HG03439 (cell line): ENCODE results near the gene NOBOX.
A peak's percentile ranks its signal among the peaks of the same experiment; 100 is the strongest.
"Not testable (repeated sequence)": the region's sequence is repeated elsewhere in the genome, so short reads cannot be mapped to it uniquely, and the experiment has no call there.

Source experiments
- ATAC-seq: cut with Tn5 transposase; IDR thresholded peaks from one replicate; pipeline ENCODE4 v1.9.1; 2021; ENCODE audit warnings: mild to moderate bottlenecking, moderate library complexity; ENCODE audit not compliant: unreplicated experiment

NOBOX gene

GRCh38 chr7:144397086-144397485 is 6.4 kb downstream of the NOBOX start:
- ATAC-seq, result no peak

- peak; percentile 81 for ATAC-seq
These were observed 11.7 kb downstream of the NOBOX start for GRCh38 chr7:144391823-144392255.

- ATAC-seq, result no peak
These were observed 12.5 kb downstream of the NOBOX start for GRCh38 chr7:144391014-144391413.

GRCh38 chr7:144390481-144390880 is 13.0 kb downstream of the NOBOX start:
- ATAC-seq, result no peak

DNA sequence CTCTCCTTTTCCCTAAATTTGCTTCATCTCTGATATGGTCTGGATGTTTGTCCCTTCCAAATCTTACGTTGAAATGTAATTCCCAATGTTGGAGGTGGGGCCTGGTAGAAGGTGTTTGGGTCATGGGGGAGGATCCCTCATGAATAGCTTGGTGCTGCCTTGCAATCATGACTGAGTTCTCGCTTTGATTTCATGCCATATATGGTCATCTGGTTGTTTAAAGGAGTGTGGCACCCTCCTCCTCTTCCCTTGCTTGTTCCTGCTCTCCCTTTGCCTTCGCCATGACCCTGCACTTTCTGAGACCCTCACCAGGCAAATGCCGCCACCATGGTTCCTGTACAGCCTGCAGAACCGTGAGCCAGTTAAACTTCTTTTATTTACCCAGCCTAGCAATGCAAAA is 14.5 kb downstream of the NOBOX start:
- ATAC-seq, result no peak

GRCh38 chr7:144386741-144387140 is 16.8 kb downstream of the NOBOX start:
- ATAC-seq, result no peak

DNA sequence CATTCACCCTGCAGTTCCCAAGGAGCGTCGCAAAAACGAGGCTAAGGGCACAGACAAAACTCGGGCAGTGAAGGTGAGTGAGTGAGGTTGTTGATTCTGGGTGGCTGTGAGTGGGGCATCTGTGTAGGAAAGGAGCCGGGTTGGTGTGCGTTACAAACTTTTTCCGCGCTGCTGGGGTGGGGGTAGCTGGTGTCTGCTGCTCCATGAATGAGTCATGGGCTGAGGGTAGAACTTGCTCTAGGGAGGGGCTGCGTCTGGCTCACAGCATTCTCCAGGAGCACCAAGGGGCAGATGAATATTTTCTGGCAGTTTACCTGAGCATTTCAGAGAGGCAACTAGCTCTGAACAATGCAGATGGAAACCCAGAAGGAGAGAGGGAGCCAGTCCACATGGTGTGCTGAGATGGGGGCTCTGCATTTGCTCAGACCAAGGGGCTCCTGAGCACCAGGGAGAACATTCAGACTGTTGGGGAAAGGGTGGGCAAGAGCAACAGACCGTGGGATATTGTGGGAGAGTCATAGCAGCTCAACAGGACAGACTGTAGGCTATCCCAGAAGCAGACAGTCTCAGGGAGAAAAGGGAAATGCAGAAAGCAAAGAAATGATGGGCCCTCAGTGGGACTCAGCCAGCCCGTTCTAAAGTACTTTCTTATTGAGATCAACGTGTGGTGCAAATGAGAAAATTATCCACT is 18.8 kb downstream of the NOBOX start:
- ATAC-seq, result no peak

GRCh38 chr7:144384071-144384470 is 19.4 kb downstream of the NOBOX start:
- ATAC-seq, result peak; percentile 77

DNA sequence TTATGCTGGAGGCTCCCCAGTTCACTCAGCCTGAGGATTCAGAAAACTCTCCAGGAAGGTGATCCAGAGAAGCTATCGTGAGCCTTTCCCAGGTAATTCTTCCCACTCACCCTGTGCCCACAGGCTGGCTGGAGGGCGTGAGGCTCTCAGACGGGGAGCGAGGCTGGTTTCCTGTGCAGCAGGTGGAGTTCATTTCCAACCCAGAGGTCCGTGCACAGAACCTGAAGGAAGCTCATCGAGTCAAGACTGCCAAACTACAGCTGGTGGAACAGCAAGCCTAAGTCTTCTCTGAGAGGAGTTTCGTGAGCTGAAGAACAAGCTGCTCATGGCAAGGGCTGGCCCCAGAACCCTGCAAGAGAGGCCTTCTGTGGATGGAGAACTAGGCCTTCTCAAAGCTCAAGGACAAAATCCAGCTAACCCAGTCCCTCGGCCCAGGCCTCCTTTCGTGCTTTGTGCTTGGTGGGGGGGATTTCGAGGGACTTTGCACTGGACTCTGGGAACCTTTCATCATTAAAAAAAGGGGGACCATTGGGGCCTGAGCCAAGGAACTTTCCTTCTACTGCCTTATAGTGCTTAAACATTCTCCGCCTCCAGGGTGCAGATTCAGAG is 23.6 kb downstream of the NOBOX start:
- ATAC-seq, result no peak

DNA sequence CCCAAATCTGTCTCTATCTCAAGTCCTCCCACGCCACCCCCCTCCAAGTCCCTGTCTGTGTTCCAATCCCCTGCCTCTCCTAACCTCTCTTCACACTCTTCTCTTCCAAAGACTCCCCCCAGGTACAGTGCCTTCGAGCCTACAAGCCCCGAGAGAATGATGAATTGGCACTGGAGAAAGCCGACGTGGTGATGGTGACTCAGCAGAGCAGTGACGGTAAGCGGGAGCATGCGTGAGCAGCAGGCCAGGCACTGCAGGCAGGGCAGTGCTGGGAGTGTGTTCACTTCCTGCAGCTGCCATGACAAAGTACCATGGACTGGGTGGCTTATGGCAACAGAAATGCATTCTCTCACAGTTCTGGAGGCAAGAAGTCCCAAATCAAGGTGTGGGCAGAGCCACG is 24.8 kb downstream of the NOBOX start:
- no peak for ATAC-seq

DNA sequence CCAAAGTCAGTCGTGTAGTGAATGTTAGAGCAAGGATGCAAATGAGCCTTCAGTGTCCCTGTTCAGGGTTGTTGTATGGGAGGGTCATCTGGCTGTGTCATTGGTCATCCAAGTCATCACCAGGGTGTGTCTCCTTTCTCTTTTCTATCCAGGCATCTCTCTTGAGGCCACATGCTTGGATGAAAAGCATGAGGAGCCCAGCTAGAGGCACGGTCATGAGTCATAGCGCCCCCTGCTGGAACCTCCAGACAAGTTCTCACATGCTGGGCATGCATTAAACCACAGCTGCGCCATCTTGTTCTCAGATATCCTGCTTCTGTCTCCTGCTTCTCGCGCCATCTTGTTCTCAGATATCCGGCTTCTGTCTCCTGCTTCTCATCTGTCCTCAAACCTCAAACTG is 34.3 kb downstream of the NOBOX start:
- ATAC-seq, result not testable (repeated sequence)

GRCh38 chr7:144367250-144367649 is 36.2 kb downstream of the NOBOX start:
- ATAC-seq, result not testable (repeated sequence)

GRCh38 chr7:144365523-144365922 is 38.0 kb downstream of the NOBOX start:
- ATAC-seq, result not testable (repeated sequence)

DNA sequence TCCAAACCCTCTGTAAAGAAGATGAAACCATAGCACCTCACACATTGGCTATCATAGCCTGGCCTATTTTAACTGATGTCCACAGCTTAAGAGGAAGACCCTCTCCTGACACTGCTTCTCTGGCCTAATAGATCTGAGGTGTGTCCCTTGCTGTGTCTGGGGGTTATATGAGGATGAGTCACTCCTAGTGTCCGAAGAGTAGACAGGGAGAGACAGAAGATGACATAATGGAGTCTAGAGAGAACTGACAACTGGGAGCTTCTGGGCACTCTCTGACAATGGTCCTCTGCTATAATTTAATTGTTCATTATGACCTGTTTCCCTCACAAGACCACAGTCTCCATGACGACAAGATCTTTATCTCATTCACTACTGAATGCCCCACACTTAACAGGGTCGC is 41.4 kb downstream of the NOBOX start:
- ATAC-seq, result not testable (repeated sequence)

DNA sequence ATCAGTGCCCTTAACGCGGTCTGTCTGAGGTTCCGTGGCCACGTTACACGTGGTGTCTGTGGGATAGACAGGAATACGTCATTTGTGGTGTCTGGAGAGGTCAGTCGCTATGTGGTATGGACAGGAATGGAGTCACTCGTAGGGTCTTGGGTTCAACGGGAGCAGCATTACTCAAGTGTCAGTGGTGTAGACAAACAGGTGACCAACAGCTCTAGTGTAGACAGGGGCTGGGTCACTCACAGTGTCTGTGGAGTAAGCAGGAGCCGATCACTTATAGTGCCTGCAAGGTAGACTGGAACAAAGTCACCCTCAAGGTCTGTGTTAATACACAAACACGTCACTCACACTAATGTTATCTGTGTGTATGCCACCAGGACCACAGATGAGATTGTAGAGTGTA is 46.6 kb downstream of the NOBOX start:
- not testable (repeated sequence) for ATAC-seq

DNA sequence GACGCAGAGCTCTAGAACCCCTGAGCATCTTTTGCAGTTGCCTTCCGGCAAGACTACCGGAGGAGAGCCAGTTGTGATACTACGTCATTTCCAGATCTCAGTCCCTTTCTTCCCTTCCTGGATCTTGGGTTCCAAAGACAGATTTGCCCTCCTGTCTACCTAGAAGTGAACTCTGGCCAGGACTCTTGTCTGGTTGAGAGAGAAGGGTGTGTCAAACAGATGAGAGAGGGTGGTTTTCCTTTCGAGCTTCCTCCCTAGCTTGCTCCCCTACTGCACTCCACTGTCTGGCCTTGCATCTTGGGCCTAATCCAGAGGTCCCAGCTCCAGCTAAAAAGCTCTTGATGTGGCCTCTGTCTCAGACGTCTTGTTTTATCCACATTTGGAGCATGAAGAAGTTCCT is 47.3 kb downstream of the NOBOX start:
- not testable (repeated sequence) for ATAC-seq

DNA sequence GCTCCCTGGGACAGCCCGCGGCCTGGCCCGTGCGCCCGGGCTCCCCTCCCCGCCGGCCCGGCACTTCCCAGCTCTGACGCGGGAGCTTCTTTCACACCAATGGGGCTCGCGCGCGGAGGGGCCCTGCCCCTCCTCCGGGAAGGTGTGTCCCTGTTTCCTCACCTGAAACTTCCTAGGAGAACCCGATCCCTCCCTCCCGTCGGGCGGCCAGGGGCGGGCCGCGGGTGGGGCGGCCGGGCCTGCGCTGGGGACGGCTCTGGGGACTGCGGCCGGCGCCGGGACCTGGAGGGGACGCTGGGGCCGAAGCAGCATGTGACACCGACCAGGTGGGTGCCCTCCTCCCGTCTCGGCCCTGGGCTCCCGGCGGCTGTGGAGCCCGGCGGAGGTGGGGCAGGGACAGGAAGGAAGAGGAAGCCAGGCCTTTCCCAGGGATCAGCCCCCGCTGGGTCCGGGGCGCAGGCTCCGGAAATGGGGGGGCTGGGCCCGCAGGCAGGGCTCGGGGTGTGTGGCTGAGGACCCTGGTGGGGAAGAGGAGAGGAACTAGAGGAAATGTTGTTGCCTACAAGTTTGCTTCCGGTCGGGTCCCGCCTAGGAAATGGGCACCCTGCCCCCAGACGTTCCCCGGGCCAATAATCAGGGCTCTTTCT is 48.2 kb downstream of the NOBOX start, which contains the start of gene ARHGEF5:
TSS of gene ARHGEF5 (plus strand) at position 227 of the 647 bp plus-strand sequence. CDS start 7,268 bp downstream, outside the sequence.
- ATAC-seq, result peak; percentile 73

- ATAC-seq, result not testable (repeated sequence)
These were observed 51.8 kb downstream of the NOBOX start for GRCh38 chr7:144351667-144352066.

- ATAC-seq, result not testable (repeated sequence)
These were observed 54.9 kb downstream of the NOBOX start for GRCh38 chr7:144348625-144349024.
